ENCODE data around the gene LPP.

DNA sequence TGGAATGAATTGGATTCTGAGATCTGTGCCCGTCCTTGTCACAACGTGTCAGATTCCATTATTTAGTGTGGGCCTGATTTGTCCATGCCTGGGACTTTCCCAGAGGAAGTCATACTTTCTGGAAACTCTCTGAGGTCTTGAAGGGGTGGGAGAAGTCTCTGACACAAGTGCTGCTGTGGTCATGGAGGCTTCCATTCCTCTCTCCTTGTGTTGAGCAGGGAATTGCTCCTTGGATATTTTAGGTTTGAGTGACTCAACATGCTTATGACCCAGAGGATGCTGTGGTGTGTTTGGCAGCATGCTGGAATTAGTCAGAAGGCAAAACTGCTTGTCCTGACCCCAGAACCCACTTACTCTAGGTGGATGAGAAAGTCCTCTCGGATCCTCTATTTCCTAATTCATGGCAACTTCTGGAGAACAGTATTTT is 132.1 kb downstream of the LPP start:
- TF ChIP-seq POLR2AphosphoS5 (IDR thresholded peaks at IDR 0.05; ENCODE audit: low read depth, low read length) (no peak), POLR2A (IDR thresholded peaks at IDR 0.05; ENCODE audit: low read depth, low read length) (no peak), TAF1 (IDR thresholded peaks at IDR 0.05; ENCODE audit: low read depth, low read length) (no peak), PAX5 (IDR thresholded peaks at IDR 0.05; ENCODE audit: insufficient read depth, low read length, severe bottlenecking) (no peak)

Data from GM12891 (cell line).